ENCODE results near the gene SYT17.

SYT17 gene

DNA sequence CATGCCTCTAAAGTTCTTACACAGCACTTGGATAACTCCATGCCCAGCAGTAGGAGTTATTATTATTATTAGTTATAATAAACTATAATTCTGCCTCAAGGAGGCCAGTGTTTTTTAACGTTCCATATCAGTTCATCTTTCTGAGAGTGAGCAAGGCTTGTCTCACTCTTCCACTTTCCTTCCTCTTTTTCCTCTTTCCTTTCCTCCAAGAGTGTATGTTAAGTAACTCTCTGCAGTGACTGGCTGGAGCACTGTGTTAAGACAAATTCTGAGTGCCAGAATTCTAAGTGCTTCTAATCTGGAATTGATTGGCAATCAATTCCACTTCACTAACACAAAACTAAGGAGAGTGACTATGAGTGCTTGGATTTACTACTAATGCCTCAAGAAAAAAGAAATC is 133.9 kb downstream of the SYT17 start:
- no CpG with 5 or more reads among the region's 1 CpG for WGBS, 2 experiments (ENCODE audit: insufficient coverage in 2 of 2)
- H3K4me1 ChIP-seq (ENCODE audit: control insufficient read depth, insufficient read depth, low read length, poor library complexity, severe bottlenecking): no peaks in the 10 kb centered on the region
- H3K4me3 ChIP-seq (ENCODE audit: extremely low read depth, insufficient read depth, low read length, poor library complexity, severe bottlenecking): no peak overlapping the region
- H3K27ac ChIP-seq (ENCODE audit: low read depth, low read length, severe bottlenecking): no peak overlapping the region
- H3K9me3 ChIP-seq (ENCODE audit: control insufficient read depth, low read length): no peaks in the 10 kb centered on the region
- H3K36me3 ChIP-seq (ENCODE audit: control insufficient read depth, insufficient read depth, low read length): no peaks in the 10 kb centered on the region

DNA sequence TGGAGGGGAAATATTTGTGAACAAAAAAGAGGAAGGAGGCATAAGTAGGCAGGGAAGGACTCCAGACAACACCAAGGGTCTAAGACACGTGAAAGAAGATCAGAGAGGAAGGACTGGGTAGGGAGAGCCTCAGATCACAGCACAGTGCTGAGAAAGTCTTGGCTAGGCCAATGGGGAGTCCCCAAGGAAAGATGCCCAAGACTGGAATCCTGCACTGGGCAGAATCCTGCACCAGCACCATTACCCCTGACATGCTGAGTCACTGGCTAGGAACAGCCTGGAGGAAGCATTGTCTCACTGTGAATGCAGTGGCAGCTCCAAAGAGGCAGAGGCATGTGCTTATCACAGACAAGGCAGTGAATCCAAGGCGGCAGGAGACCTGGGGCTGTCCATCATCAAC is 136.7 kb downstream of the SYT17 start:
- H3K27ac ChIP-seq (ENCODE audit: low read depth, low read length, severe bottlenecking): no peak overlapping the region
- 64 to 90% methylated on average over 1 to 2 of the region's 2 CpGs for WGBS, 2 experiments (ENCODE audit: insufficient coverage in 2 of 2)
- H3K9me3 ChIP-seq (ENCODE audit: control insufficient read depth, low read length): no peaks in the 10 kb centered on the region
- no peaks in the 10 kb centered on the region for H3K36me3 ChIP-seq (ENCODE audit: control insufficient read depth, insufficient read depth, low read length)
- no peak overlapping the region for H3K4me3 ChIP-seq (ENCODE audit: extremely low read depth, insufficient read depth, low read length, poor library complexity, severe bottlenecking)
- H3K4me1 ChIP-seq (ENCODE audit: control insufficient read depth, insufficient read depth, low read length, poor library complexity, severe bottlenecking): no peaks in the 10 kb centered on the region

DNA sequence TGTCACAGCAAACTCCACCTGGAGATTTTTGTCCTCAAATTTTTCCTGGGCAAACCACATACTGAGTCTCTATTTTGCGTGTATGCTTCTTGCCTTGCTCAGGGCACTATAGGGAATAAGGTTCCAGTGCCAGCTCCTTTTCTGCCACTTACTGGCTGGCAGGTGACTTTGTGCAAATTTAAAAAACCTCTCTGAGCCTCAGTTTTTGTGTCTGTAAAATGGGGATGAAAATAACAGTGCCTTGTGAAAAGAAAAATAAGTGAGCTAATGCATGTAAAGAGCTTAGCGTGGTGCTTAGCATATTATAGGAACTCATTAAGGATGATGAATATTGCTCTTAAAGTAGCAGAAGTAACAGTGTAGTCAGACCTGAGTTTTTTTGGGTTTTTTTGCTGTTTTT is 137.4 kb downstream of the SYT17 start:
- no peak overlapping the region for H3K27ac ChIP-seq (ENCODE audit: low read depth, low read length, severe bottlenecking)
- no peak overlapping the region for H3K4me3 ChIP-seq (ENCODE audit: extremely low read depth, insufficient read depth, low read length, poor library complexity, severe bottlenecking)
- no peaks in the 10 kb centered on the region for H3K36me3 ChIP-seq (ENCODE audit: control insufficient read depth, insufficient read depth, low read length)
- WGBS, 2 experiments (ENCODE audit: insufficient coverage in 2 of 2): 88 to 95% methylated on average over 2 of the region's 2 CpGs
- H3K9me3 ChIP-seq (ENCODE audit: control insufficient read depth, low read length): no peaks in the 10 kb centered on the region
- no peaks in the 10 kb centered on the region for H3K4me1 ChIP-seq (ENCODE audit: control insufficient read depth, insufficient read depth, low read length, poor library complexity, severe bottlenecking)

DNA sequence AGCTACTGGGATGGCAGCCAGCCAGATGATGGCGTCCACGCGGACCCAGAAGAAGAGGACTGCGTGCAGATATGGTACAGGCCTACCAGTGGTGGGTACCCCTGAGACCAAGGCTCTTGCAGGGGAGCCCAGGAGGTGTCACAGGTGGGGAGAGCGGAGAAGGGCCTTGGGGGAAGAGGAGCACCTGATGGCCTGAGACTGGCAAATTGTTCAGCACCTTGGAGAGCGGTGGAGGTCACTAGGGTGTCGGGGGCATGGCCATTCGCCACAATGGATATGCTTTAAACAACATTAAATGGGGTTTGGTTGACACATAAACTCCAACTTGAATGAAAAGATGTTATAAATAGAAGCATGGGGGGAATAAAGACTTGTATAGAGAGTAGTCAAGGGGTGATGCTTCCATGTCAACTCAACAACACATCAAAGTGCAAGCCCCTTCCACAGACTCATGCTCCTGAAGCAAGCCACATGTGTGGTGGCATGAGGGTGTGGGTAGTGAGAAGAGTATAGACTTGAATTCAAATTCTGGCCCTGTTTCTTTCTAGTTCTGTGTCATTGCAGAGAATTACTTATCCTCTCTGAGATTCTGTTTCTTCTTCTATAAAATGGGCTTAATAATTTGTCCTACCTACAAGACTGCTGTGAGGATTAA is 139.7 kb downstream of the SYT17 start:
- Histone ChIP-seq H3K36me3 (ENCODE audit: control insufficient read depth, insufficient read depth, low read length) (no peaks in the 10 kb centered on the region), H3K4me1 (ENCODE audit: control insufficient read depth, insufficient read depth, low read length, poor library complexity, severe bottlenecking) (no peaks in the 10 kb centered on the region), H3K9me3 (ENCODE audit: control insufficient read depth, low read length) (no peaks in the 10 kb centered on the region), H3K27ac (ENCODE audit: low read depth, low read length, severe bottlenecking) (no peak overlapping the region), H3K4me3 (ENCODE audit: extremely low read depth, insufficient read depth, low read length, poor library complexity, severe bottlenecking) (no peak overlapping the region)
- 82 to 94% methylated on average over 5 to 8 of the region's 8 CpGs for WGBS, 2 experiments (ENCODE audit: insufficient coverage in 2 of 2)

DNA sequence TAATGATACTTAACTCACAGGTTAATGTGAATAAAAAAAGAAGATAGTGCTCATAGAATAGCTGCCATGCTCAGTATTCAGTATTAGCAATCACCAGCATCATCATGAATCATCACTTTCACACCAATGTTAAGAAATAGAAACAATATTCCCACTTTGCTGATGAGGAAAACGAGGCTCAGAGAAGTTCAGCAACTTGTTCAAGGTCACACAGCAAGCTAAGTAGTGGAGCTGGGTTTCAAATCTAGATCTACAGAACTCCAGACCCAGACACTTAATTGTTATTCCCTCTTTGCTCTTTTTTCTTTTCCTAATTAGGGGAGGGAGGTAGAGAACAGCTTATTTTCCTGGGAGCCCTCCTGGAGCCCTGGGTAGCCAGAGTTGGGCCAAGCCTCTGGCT is 140.4 kb downstream of the SYT17 start:
- Histone ChIP-seq H3K9me3 (ENCODE audit: control insufficient read depth, low read length) (no peaks in the 10 kb centered on the region), H3K4me3 (ENCODE audit: extremely low read depth, insufficient read depth, low read length, poor library complexity, severe bottlenecking) (no peak overlapping the region), H3K27ac (ENCODE audit: low read depth, low read length, severe bottlenecking) (no peak overlapping the region), H3K36me3 (ENCODE audit: control insufficient read depth, insufficient read depth, low read length) (no peaks in the 10 kb centered on the region), H3K4me1 (ENCODE audit: control insufficient read depth, insufficient read depth, low read length, poor library complexity, severe bottlenecking) (no peaks in the 10 kb centered on the region)
- WGBS, 2 experiments (ENCODE audit: insufficient coverage in 2 of 2): 60% methylated on average over 1 of the region's 1 CpG; no CpG with 5 or more reads in 1 of the 2 experiments

DNA sequence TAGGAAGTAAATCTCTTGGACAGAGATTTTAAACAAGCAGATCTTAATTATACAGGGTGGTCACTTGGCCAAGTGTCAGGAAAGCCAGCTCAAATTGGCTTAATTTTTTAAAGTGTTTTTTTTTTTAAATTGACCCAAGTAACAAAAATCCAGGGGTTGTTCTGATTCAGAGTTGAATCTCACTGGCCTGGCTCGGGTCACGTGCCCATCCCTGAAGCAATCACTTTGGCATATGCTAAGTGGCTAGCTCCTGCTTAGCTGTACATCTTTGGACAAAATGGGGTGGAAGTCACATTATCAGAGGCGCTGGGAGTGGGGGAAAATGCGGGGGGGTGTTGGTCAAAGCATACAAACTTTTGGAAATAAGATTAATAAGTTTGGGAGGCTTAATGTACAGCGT is 141.1 kb downstream of the SYT17 start:
- no peak overlapping the region for H3K27ac ChIP-seq (ENCODE audit: low read depth, low read length, severe bottlenecking)
- H3K4me3 ChIP-seq (ENCODE audit: extremely low read depth, insufficient read depth, low read length, poor library complexity, severe bottlenecking): no peak overlapping the region
- no peaks in the 10 kb centered on the region for H3K36me3 ChIP-seq (ENCODE audit: control insufficient read depth, insufficient read depth, low read length)
- no peaks in the 10 kb centered on the region for H3K9me3 ChIP-seq (ENCODE audit: control insufficient read depth, low read length)
- WGBS, 2 experiments (ENCODE audit: insufficient coverage in 2 of 2): 87 to 98% methylated on average over 5 of the region's 5 CpGs
- H3K4me1 ChIP-seq (ENCODE audit: control insufficient read depth, insufficient read depth, low read length, poor library complexity, severe bottlenecking): no peaks in the 10 kb centered on the region

DNA sequence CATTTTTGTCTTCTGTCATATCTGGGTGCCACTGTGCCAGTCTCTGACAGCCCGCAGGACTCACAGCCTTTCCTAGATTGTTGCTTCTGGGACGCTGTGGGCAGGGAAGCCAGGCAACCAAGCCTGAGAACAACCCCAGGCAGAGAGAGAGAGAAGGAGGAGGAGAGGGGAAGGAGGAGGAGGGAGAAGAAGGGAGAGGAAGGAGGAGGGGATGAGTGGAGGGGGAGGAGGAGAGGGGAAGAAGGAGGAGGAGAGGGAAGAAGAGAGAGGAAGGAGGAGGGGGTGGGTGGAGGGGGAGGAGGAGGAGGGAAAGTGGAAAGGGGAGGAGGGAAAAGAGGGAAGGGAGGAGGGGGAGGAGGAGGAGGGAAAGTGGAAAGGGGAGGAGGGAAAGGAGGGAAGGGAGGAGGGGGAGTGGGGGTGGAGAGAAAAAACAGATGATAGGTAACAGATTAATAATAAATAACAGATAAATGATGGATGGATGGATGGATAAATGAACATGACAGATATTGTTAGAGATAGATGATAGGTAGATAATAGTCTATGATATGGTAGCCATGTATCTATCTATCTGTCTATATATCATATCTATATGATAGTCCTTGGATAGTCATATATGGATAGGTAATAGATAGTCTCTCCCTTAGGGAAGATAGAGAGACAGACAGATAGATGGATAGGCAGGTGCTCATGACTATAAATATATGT is 146.8 kb downstream of the SYT17 start:
- H3K9me3 ChIP-seq (ENCODE audit: control insufficient read depth, low read length): no peaks in the 10 kb centered on the region
- no peaks in the 10 kb centered on the region for H3K4me1 ChIP-seq (ENCODE audit: control insufficient read depth, insufficient read depth, low read length, poor library complexity, severe bottlenecking)
- no peak overlapping the region for H3K27ac ChIP-seq (ENCODE audit: low read depth, low read length, severe bottlenecking)
- 70 to 83% methylated on average over 2 of the region's 2 CpGs for WGBS, 2 experiments (ENCODE audit: insufficient coverage in 2 of 2)
- H3K4me3 ChIP-seq (ENCODE audit: extremely low read depth, insufficient read depth, low read length, poor library complexity, severe bottlenecking): no peak overlapping the region
- no peaks in the 10 kb centered on the region for H3K36me3 ChIP-seq (ENCODE audit: control insufficient read depth, insufficient read depth, low read length)

DNA sequence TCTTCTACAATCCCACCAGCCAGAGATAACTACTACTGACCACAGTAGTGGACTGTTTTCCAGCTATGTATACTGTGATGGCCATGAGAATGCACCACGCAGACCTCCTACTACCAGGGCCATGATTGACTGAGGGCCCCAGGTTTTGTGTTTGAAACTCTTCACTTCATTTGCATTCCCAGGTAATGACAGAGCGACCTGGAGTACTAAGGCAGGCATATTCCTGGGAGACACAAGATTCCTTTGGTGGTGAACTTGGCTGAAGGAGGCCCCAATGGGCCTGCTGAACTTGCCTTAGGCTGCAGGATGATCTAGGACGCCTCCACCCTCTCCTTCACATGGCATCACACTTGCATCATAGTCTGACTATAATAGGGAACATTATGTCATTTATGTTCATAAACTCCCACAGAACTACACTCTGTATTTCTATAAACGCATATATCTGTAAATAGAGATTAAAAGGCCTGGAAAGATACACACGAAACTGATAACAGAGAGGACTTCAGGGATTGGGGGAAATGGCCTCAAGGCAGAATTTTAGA is 147.9 kb downstream of the SYT17 start:
- H3K4me1 ChIP-seq (ENCODE audit: control insufficient read depth, insufficient read depth, low read length, poor library complexity, severe bottlenecking): no peaks in the 10 kb centered on the region
- WGBS, 2 experiments (ENCODE audit: insufficient coverage in 2 of 2): 58 to 80% methylated on average over 1 to 2 of the region's 5 CpGs
- no peaks in the 10 kb centered on the region for H3K9me3 ChIP-seq (ENCODE audit: control insufficient read depth, low read length)
- H3K36me3 ChIP-seq (ENCODE audit: control insufficient read depth, insufficient read depth, low read length): no peaks in the 10 kb centered on the region
- no peak overlapping the region for H3K27ac ChIP-seq (ENCODE audit: low read depth, low read length, severe bottlenecking)
- no peak overlapping the region for H3K4me3 ChIP-seq (ENCODE audit: extremely low read depth, insufficient read depth, low read length, poor library complexity, severe bottlenecking)

DNA sequence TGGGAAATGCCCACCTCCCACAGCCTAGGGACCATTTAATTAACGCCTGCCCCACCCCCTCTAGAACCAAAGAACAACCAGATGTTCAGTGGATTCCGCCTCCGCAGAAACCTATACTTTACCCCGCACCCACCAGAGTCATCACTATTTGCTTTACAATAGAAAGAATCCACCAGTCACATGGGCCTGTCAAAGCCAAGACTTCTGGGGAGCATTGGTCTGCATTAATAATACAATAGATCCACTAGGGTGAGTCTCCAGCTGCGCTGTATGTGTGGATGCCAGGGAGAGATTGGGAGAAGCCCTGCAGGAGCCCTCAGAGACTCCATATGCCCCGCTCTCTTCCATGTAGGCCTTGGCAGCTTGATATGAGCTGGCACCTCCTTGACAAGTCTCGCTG is 148.8 kb downstream of the SYT17 start:
- WGBS, 2 experiments (ENCODE audit: insufficient coverage in 2 of 2): 41 to 58% methylated on average over 5 of the region's 7 CpGs
- Histone ChIP-seq H3K4me3 (ENCODE audit: extremely low read depth, insufficient read depth, low read length, poor library complexity, severe bottlenecking) (no peak overlapping the region), H3K4me1 (ENCODE audit: control insufficient read depth, insufficient read depth, low read length, poor library complexity, severe bottlenecking) (no peaks in the 10 kb centered on the region), H3K9me3 (ENCODE audit: control insufficient read depth, low read length) (no peaks in the 10 kb centered on the region), H3K27ac (ENCODE audit: low read depth, low read length, severe bottlenecking) (no peak overlapping the region), H3K36me3 (ENCODE audit: control insufficient read depth, insufficient read depth, low read length) (no peaks in the 10 kb centered on the region)

Measured in mesodermal cell (in vitro differentiated cells).